ENCODE results near the gene SLC25A47. TPM values are rescaled to one million over a fixed set of nuclear protein-coding genes. Genes with fewer than 3 reads are reported as not detected.
A peak's percentile ranks its signal among the peaks of the same experiment; 100 is the strongest.
"Not testable (repeated sequence)": the region's sequence is repeated elsewhere in the genome, so short reads cannot be mapped to it uniquely, and the experiment has no call there.

Gene SLC25A47
- not detected in 2 replicates for total RNA-seq (2014; rRNA removed; shearing (Covaris generic))
- not detected in 2 replicates for polyA plus RNA-seq (2014; cell fraction: nucleus; rRNA removed)

- DNase-seq (ENCODE audit: extremely low read depth, low read depth), result no peak
These were observed at the start of gene SLC25A47 for GRCh38 chr14:100323121-100323941. SLC25A47 (plus strand) TSS chr14:100323339; CDS start chr14:100323415, 76 bp downstream.

- DNase-seq (ENCODE audit: extremely low read depth, low read depth), result no peak
These were observed 48.9 kb upstream of the SLC25A47 start for GRCh38 chr14:100274250-100274649.

- no peak for DNase-seq (ENCODE audit: extremely low read depth, low read depth)
These were observed 47.9 kb upstream of the SLC25A47 start for GRCh38 chr14:100275214-100275613.

- no peak for DNase-seq (ENCODE audit: extremely low read depth, low read depth)
These were observed 44.4 kb upstream of the SLC25A47 start for GRCh38 chr14:100278702-100279101.

DNA sequence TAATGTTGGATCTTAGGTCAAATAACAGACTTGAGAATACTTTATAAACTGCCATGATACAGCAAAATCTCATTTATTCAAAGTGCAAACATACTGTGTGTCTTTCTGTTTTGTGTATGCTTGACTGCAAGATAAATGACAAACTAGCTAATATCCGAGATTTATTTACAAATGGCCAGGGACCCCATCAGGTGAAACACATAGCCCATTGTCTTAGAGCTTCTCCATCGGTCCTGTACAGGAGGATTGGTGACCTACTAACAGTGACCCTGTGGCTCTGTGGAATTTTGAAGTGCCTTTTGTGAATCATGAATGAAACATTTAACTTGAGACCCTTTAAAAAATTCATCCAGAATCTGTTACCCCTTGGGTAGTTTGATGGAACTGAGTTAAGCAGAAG lies 44.0 kb upstream of the SLC25A47 start:
- DNase-seq (ENCODE audit: extremely low read depth, low read depth), result no peak

GRCh38 chr14:100279563-100279962 lies 43.6 kb upstream of the SLC25A47 start:
- DNase-seq (ENCODE audit: extremely low read depth, low read depth), result no peak

- no peak for DNase-seq (ENCODE audit: extremely low read depth, low read depth)
These were observed 41.7 kb upstream of the SLC25A47 start for GRCh38 chr14:100281286-100282082.

DNA sequence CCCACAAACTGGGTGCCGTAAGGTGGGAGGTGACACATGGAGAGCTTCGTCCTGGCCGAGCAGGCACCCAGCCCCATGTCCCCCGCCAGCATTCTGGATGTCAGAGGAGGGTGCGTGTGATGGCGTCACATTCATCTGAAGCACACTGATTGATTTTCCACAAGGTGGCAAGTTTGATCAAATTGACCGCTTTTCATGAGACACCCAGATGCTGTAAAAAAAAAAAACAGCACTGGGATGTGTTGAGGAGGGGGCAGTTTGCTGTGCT lies 41.1 kb upstream of the SLC25A47 start:
- no peak for DNase-seq (ENCODE audit: extremely low read depth, low read depth)

DNA sequence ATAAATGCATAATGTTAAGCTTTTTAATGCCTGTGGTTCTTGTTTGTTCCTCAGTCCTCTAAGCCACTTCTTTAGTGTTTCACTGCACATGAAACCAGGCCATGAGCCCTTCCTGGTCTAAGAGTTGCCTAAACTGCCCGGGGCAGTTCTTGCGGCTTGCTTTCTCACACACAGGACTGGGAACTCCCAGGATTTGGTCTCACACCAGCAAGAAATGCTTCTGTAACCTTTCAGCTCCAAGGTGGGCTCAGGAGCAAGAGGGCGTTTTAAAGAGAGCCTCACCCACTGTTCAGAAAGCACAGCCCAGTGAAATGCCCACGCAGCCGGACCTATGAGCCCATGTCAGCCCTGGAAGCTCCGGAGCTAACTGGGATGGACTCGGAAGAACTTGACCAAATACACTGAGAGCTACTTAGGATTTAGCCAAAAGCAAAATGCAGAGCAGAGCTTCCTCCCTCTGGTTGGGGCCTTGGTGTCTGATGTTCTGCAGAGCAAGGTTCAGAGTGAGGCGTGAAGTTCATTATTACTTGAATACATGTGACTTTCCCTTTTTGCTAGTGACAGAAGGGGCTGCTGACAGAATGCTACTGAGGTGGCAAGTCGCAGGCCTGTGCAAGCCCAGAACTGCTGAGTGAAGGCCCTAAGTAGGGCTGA lies 40.2 kb upstream of the SLC25A47 start:
- DNase-seq (ENCODE audit: extremely low read depth, low read depth), result no peak

GRCh38 chr14:100283436-100283835 lies 39.7 kb upstream of the SLC25A47 start:
- DNase-seq (ENCODE audit: extremely low read depth, low read depth), result not testable (repeated sequence)

- no peak for DNase-seq (ENCODE audit: extremely low read depth, low read depth)
These were observed 38.9 kb upstream of the SLC25A47 start for GRCh38 chr14:100283984-100284881.

- DNase-seq (ENCODE audit: extremely low read depth, low read depth), result peak; percentile 55
These were observed 37.9 kb upstream of the SLC25A47 start for GRCh38 chr14:100285021-100285912.

DNA sequence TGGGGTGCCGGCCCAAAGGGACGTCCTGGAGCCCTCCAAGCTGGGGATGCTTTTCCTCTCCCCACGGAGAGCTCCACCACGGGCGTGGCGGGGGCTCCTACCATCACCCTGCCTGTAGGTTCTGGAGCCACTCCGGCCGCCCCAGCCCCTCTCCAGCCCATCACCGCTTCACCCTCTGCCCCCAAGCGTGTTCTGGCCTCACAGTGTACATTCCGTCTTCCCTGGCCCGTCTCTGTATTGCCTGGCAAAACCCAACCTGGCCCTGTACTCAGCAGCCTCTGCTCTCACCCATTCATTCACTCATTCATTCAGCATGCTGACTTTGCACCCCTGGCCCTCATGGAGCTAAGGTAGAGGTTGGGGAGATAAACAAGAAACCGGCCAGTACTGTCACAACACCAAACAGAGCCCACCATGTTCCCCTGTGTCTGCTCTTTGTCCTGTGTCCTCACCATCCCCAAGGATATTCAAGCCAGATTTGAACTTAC lies 37.2 kb upstream of the SLC25A47 start:
- no peak for DNase-seq (ENCODE audit: extremely low read depth, low read depth)

GRCh38 chr14:100286484-100287191 lies 36.5 kb upstream of the SLC25A47 start:
- DNase-seq (ENCODE audit: extremely low read depth, low read depth), result no peak

GRCh38 chr14:100287202-100287997 lies 35.7 kb upstream of the SLC25A47 start:
- DNase-seq (ENCODE audit: extremely low read depth, low read depth), result no peak

DNA sequence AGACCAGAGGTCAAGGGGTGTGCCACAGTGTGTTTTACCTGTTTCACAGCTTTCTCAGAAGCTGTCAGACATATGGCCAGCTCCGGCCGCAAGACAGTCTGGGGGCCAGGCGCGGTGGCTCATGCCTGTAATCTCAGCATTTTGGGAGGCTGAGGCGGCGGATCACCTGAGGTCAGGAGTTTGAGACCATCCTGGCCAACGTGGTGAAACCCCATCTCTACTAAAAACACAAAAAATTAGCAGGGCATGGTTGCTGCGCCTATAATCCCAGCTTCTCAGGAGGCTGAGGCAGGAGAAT lies 35.2 kb upstream of the SLC25A47 start:
- not testable (repeated sequence) for DNase-seq (ENCODE audit: extremely low read depth, low read depth)

DNA sequence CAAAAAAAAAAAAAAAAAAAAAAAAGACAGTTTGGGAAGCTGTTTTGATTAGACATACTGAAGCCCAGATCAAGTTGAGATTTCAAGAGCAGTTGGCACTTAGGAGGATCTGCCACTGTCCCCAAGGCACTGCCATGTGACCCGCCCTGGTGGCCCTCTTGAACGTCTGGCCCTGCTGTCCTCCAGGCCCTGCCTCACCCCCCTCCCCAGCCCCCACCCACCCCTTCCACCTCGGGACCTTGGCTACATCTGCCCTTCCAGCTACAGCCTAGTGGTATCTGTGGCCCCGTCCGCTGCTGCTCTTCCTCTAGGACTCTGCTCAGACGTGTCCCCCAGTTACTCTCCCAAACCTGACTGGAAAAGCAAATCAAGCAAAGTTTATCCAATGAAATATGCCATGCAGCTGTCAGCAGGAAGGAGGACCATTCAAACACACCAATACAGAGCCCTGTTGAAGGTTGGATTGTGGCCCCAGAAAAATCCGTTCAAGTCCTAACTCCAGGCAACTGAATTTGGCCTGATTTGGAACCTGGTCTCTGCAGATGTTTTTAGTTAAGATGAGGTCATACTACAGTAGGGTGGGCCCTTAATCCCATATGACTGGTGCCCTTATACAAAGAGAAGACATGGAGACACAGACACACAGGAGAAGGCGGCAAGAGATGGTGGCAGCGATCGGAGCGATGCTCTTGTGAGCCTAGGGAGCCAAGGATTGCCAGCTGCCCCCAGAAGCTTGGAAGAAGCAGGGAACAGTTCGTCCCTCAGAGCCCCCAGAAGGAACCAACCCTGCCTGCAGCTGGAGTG lies 34.6 kb upstream of the SLC25A47 start:
- DNase-seq (ENCODE audit: extremely low read depth, low read depth), result no peak

All from NCI-H460 (cell line).